ENCODE measurements around the gene C10orf90. TPM values are rescaled to one million over a fixed set of nuclear protein-coding genes. Genes with fewer than 3 reads are reported as not detected.

C10orf90 gene
- total RNA-seq, 1 donor from 2014 or later = not detected

DNA sequence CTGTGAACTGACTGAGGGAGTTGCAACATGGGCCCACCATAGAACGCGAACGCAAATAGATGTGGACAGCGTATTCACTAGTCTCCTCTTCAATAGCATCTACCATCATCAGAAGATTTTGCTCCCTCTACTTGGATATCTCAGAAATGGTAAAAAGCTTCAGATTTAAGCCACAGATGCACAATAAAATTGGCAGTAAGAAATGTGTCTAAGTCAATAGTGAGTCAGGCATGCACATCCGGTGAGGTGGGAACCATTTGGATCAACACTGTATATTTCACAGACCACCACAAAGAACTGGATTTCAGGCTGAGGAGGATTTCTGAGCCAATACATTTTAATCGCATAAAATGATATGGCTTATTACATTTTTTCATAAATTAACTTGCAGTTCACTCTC is 170.7 kb downstream of the C10orf90 start:
- no peaks in the 10 kb centered on the region for H3K36me3 ChIP-seq
- H3K27me3 Mint-ChIP-seq (ENCODE audit: insufficient read depth, low read depth) = no peaks in the 10 kb centered on the region
- no peak overlapping the region for H3K27ac Mint-ChIP-seq
- no peak overlapping the region for H3K9ac ChIP-seq
- TF ChIP-seq EZH2 (IDR thresholded peaks at IDR 0.05) (no peak), EZH2phosphoT487 (IDR thresholded peaks at IDR 0.05) (no peak)
- TF ChIP-seq, protein P1, sequence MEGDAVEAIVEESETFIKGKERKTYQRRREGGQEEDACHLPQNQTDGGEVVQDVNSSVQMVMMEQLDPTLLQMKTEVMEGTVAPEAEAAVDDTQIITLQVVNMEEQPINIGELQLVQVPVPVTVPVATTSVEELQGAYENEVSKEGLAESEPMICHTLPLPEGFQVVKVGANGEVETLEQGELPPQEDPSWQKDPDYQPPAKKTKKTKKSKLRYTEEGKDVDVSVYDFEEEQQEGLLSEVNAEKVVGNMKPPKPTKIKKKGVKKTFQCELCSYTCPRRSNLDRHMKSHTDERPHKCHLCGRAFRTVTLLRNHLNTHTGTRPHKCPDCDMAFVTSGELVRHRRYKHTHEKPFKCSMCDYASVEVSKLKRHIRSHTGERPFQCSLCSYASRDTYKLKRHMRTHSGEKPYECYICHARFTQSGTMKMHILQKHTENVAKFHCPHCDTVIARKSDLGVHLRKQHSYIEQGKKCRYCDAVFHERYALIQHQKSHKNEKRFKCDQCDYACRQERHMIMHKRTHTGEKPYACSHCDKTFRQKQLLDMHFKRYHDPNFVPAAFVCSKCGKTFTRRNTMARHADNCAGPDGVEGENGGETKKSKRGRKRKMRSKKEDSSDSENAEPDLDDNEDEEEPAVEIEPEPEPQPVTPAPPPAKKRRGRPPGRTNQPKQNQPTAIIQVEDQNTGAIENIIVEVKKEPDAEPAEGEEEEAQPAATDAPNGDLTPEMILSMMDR (IDR thresholded peaks at IDR 0.05) = no peak
- H3K4me1 Mint-ChIP-seq = no peaks in the 10 kb centered on the region
- H3K27me3 ChIP-seq = no peaks in the 10 kb centered on the region
- no peaks in the 10 kb centered on the region for H3K9me3 ChIP-seq (ENCODE audit: low read depth)
- H3K9me3 Mint-ChIP-seq = no peaks in the 10 kb centered on the region
- H3K4me3 Mint-ChIP-seq = no peak overlapping the region
- H3K4me3 ChIP-seq = no peak overlapping the region
- H2AFZ ChIP-seq (replicated peaks) = no peak overlapping the region
- H4K20me1 ChIP-seq (ENCODE audit: low read depth) = no peaks in the 10 kb centered on the region
- no peak overlapping the region for H3K27ac ChIP-seq
- H3K4me2 ChIP-seq = no peak overlapping the region
- H3K79me2 ChIP-seq (ENCODE audit: low read depth) = no peaks in the 10 kb centered on the region
- H3F3A ChIP-seq (ENCODE audit: low read depth) = no peaks in the 10 kb centered on the region
- H3K4me1 ChIP-seq = no peaks in the 10 kb centered on the region
- DNase-seq (ENCODE audit: low spot score) = no peak
- H3K36me3 Mint-ChIP-seq = no peaks in the 10 kb centered on the region

DNA sequence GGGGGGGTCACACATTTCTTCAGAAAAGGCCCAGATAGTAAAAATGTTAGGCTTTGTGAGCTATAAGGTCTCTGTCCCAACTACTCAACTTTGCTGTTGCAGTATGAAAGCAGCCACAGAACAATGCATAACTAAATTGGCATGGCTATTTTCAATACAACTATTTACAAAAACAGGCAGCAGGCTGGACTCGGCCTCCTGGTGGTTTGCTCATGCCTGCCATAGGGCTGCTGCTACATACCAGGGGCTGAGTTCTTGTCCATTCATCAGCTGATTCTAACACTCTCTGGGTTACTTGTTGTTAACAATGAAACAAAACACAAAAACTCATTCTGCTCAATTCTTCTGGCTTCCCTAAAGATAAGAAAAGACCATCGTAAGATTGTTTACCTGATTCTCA is 172.8 kb downstream of the C10orf90 start:
- H3K27ac ChIP-seq = no peak overlapping the region
- no peaks in the 10 kb centered on the region for H3K4me1 Mint-ChIP-seq
- H4K20me1 ChIP-seq (ENCODE audit: low read depth) = no peaks in the 10 kb centered on the region
- H3K9me3 ChIP-seq (ENCODE audit: low read depth) = no peaks in the 10 kb centered on the region
- no peaks in the 10 kb centered on the region for H3K79me2 ChIP-seq (ENCODE audit: low read depth)
- H3K4me3 ChIP-seq = no peak overlapping the region
- no peak overlapping the region for H3K4me3 Mint-ChIP-seq
- H3K36me3 Mint-ChIP-seq = no peaks in the 10 kb centered on the region
- H3K27me3 Mint-ChIP-seq (ENCODE audit: insufficient read depth, low read depth) = no peaks in the 10 kb centered on the region
- H3K36me3 ChIP-seq = no peaks in the 10 kb centered on the region
- DNase-seq (ENCODE audit: low spot score) = no peak
- no peak overlapping the region for H3K27ac Mint-ChIP-seq
- H3K9ac ChIP-seq = no peak overlapping the region
- no peaks in the 10 kb centered on the region for H3F3A ChIP-seq (ENCODE audit: low read depth)
- H3K9me3 Mint-ChIP-seq = no peaks in the 10 kb centered on the region
- H3K27me3 ChIP-seq = no peaks in the 10 kb centered on the region
- no peaks in the 10 kb centered on the region for H3K4me1 ChIP-seq
- no peak overlapping the region for H3K4me2 ChIP-seq
- H2AFZ ChIP-seq (replicated peaks) = no peak overlapping the region
- no peak for TF ChIP-seq EZH2 (IDR thresholded peaks at IDR 0.05)

DNA sequence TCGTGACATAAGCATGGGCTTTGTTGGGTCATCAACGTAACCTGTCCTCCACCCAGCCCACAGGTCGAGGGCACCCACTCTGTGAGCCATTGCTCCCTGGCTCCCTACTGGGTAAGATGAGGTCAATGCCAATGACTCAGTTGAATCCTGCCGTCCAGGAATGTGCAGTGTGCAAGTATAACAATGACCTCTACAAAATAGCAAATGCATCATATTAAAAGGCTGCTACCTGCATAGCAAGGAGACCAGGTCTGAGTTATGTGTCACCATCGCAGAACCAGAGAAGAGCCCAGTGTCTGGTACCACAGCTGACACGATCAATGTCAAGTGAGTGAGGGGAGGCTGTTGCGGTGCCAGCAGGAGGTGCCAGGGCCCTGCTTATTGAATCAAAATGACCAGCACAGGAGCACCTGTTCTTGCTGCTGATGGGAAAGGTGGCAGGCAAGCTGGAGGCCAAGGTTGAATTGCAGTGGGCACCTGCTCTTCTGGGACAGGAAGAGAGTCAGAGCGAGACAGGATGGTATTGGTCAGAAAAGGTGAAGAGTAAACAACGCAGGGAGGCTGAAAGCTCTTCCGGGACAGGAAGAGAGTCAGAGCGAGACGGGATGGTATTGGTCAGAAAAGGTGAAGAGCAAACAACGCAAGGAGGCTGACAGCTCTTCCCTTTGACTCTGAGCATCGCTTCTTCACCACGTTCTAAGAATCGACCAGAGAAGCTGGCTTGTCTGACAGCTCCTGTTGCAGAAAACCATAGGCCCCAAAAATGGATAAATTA is 173.5 kb downstream of the C10orf90 start:
- Mint-ChIP-seq H3K9me3 (no peaks in the 10 kb centered on the region), H3K27me3 (ENCODE audit: insufficient read depth, low read depth) (no peaks in the 10 kb centered on the region), H3K4me1 (no peaks in the 10 kb centered on the region), H3K36me3 (no peaks in the 10 kb centered on the region), H3K4me3 (no peak overlapping the region), H3K27ac (no peak overlapping the region)
- TF ChIP-seq, protein P1 (IDR thresholded peaks at IDR 0.05) = no peak
- TF ChIP-seq EZH2phosphoT487 (IDR thresholded peaks at IDR 0.05) = no peak
- TF ChIP-seq EZH2 (IDR thresholded peaks at IDR 0.05) = no peak
- no peak overlapping the region for H3K4me2 ChIP-seq
- no peak overlapping the region for H3K4me3 ChIP-seq
- no peaks in the 10 kb centered on the region for H3K79me2 ChIP-seq (ENCODE audit: low read depth)
- no peaks in the 10 kb centered on the region for H3F3A ChIP-seq (ENCODE audit: low read depth)
- no peaks in the 10 kb centered on the region for H3K4me1 ChIP-seq
- no peaks in the 10 kb centered on the region for H3K9me3 ChIP-seq (ENCODE audit: low read depth)
- no peak overlapping the region for H3K27ac ChIP-seq
- no peak for DNase-seq (ENCODE audit: low spot score)
- no peak overlapping the region for H2AFZ ChIP-seq (replicated peaks)
- no peaks in the 10 kb centered on the region for H4K20me1 ChIP-seq (ENCODE audit: low read depth)
- H3K36me3 ChIP-seq = no peaks in the 10 kb centered on the region
- no peaks in the 10 kb centered on the region for H3K27me3 ChIP-seq
- H3K9ac ChIP-seq = no peak overlapping the region

DNA sequence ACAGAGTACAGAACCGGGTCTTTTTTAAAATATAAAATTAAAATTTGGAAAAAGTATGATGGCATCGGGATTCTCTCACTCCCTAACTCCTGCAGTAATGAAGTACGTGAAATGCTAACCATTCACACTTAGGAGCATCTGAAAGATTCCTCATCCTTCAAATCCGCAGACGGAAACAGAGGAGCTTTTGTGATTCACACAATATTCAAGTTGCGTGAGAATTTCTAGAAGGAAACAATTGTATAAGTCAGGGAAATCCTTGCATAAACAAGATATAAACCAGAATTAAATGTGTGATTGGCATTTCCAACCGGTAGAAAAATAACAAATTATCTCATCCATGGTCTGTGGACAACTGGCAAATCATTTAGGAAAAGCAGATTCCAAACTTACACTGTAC is 179.0 kb downstream of the C10orf90 start:
- no peaks in the 10 kb centered on the region for H3K4me1 ChIP-seq
- H3K79me2 ChIP-seq (ENCODE audit: low read depth) = no peaks in the 10 kb centered on the region
- H3K27me3 ChIP-seq = no peaks in the 10 kb centered on the region
- no peaks in the 10 kb centered on the region for H4K20me1 ChIP-seq (ENCODE audit: low read depth)
- H3K9me3 Mint-ChIP-seq = peaks cover 2% of the 10 kb centered on the region
- H3K36me3 ChIP-seq = no peaks in the 10 kb centered on the region
- no peaks in the 10 kb centered on the region for H3K36me3 Mint-ChIP-seq
- no peak overlapping the region for H3K27ac ChIP-seq
- DNase-seq (ENCODE audit: low spot score) = no peak
- peaks cover 3% of the 10 kb centered on the region for H3K27me3 Mint-ChIP-seq (ENCODE audit: insufficient read depth, low read depth)
- no peak overlapping the region for H3K9ac ChIP-seq
- H3K9me3 ChIP-seq (ENCODE audit: low read depth) = no peaks in the 10 kb centered on the region
- H3K27ac Mint-ChIP-seq = no peak overlapping the region
- H3F3A ChIP-seq (ENCODE audit: low read depth) = no peaks in the 10 kb centered on the region
- H3K4me1 Mint-ChIP-seq = no peaks in the 10 kb centered on the region
- H3K4me3 Mint-ChIP-seq = no peak overlapping the region
- no peak overlapping the region for H2AFZ ChIP-seq (replicated peaks)
- TF ChIP-seq, protein P1 (IDR thresholded peaks at IDR 0.05) = no peak
- TF ChIP-seq EZH2phosphoT487 (IDR thresholded peaks at IDR 0.05) (no peak), EZH2 (IDR thresholded peaks at IDR 0.05) (no peak)
- H3K4me2 ChIP-seq = no peak overlapping the region
- H3K4me3 ChIP-seq = no peak overlapping the region

Data from neural progenitor cell (in vitro differentiated cells).